ENCODE data around the gene LIG1. TPM values are rescaled to one million over a fixed set of nuclear protein-coding genes. Genes with fewer than 3 reads are reported as not detected.

Gene LIG1
- total RNA-seq, 1 donor from 2014 or later = 42.9 TPM

- no peak for DNase-seq (ENCODE audit: extremely low read depth, low read depth, low spot score)
These were observed 12.3 kb upstream of the LIG1 start for GRCh38 chr19:48182434-48182833.

- no peak for DNase-seq (ENCODE audit: extremely low read depth, low read depth, low spot score)
These were observed 11.4 kb upstream of the LIG1 start for GRCh38 chr19:48181505-48181904.

- DNase-seq (ENCODE audit: extremely low read depth, low read depth, low spot score) = no peak
These were observed 6.1 kb upstream of the LIG1 start for GRCh38 chr19:48176226-48176625.

- DNase-seq (ENCODE audit: extremely low read depth, low read depth, low spot score) = no peak
These were observed 5.4 kb upstream of the LIG1 start for GRCh38 chr19:48175578-48175977.

- DNase-seq (ENCODE audit: extremely low read depth, low read depth, low spot score) = no peak
These were observed 4.4 kb upstream of the LIG1 start for GRCh38 chr19:48174445-48175030.

- DNase-seq (ENCODE audit: extremely low read depth, low read depth, low spot score) = no peak
These were observed 1.6 kb upstream of the LIG1 start for GRCh38 chr19:48171710-48172109.

- DNase-seq (ENCODE audit: extremely low read depth, low read depth, low spot score) = no peak
These were observed 738 bp upstream of the LIG1 start for GRCh38 chr19:48170817-48171347.

- no peak for DNase-seq (ENCODE audit: extremely low read depth, low read depth, low spot score)
These were observed 586 bp downstream of the LIG1 start for GRCh38 chr19:48169578-48169938.

GRCh38 chr19:48168689-48169088 lies 1.5 kb downstream of the LIG1 start:
- no peak for DNase-seq (ENCODE audit: extremely low read depth, low read depth, low spot score)

- no peak for DNase-seq (ENCODE audit: extremely low read depth, low read depth, low spot score)
These were observed 11.8 kb downstream of the LIG1 start for GRCh38 chr19:48158210-48158790.

- DNase-seq (ENCODE audit: extremely low read depth, low read depth, low spot score) = no peak
These were observed 16.1 kb downstream of the LIG1 start for GRCh38 chr19:48154003-48154402.

GRCh38 chr19:48152551-48152950 lies 17.6 kb downstream of the LIG1 start:
- peak; percentile 99 for DNase-seq (ENCODE audit: extremely low read depth, low read depth, low spot score)

- DNase-seq (ENCODE audit: extremely low read depth, low read depth, low spot score) = no peak
These were observed 20.7 kb downstream of the LIG1 start for GRCh38 chr19:48149430-48149829.

GRCh38 chr19:48148576-48148975 lies 21.6 kb downstream of the LIG1 start:
- DNase-seq (ENCODE audit: extremely low read depth, low read depth, low spot score) = no peak

GRCh38 chr19:48147597-48148175 lies 22.5 kb downstream of the LIG1 start:
- no peak for DNase-seq (ENCODE audit: extremely low read depth, low read depth, low spot score)

GRCh38 chr19:48139053-48139452 lies 31.1 kb downstream of the LIG1 start:
- no peak for DNase-seq (ENCODE audit: extremely low read depth, low read depth, low spot score)

GRCh38 chr19:48137411-48137810 lies 32.7 kb downstream of the LIG1 start:
- no peak for DNase-seq (ENCODE audit: extremely low read depth, low read depth, low spot score)

GRCh38 chr19:48136547-48136946 lies 33.6 kb downstream of the LIG1 start:
- DNase-seq (ENCODE audit: extremely low read depth, low read depth, low spot score) = no peak

GRCh38 chr19:48135411-48135810 lies 34.7 kb downstream of the LIG1 start:
- no peak for DNase-seq (ENCODE audit: extremely low read depth, low read depth, low spot score)

- DNase-seq (ENCODE audit: extremely low read depth, low read depth, low spot score) = no peak
These were observed 37.0 kb downstream of the LIG1 start for GRCh38 chr19:48133094-48133493.

GRCh38 chr19:48127561-48127960 lies 42.6 kb downstream of the LIG1 start:
- no peak for DNase-seq (ENCODE audit: extremely low read depth, low read depth, low spot score)

- DNase-seq (ENCODE audit: extremely low read depth, low read depth, low spot score) = peak; percentile 71
These were observed 46.1 kb downstream of the LIG1 start for GRCh38 chr19:48123907-48124651.

Measured in glomerular endothelial cell (primary cell).